G401.6 (cell line): ENCODE results near the gene SORBS1.

Source experiments
- FAIRE-seq: peaks from 2 replicates; lab custom pipeline; 2012; peaks lifted over from hg19 to GRCh38; lab: Jason Lieb, UNC

SORBS1 gene

DNA sequence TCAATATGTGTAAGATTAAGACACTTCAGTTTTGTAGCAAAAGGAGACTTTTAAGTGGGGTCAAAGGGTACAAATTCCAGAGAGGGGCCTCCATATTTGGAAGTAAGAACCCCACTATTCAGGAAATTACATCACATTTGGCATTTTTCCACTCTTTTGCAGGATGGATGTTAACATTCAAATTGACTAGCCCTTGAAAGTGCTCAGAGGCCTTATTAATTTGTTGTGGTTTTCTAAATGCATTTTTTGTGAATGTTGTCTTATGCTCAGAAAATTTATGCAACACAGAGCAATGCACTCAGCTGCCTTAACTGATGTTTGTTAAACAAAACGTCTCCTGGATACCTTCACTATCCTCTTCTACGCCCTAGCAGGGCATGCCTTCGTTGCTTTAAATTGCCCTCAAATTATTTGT is 219.4 kb downstream of the SORBS1 start:
- no peak for FAIRE-seq

DNA sequence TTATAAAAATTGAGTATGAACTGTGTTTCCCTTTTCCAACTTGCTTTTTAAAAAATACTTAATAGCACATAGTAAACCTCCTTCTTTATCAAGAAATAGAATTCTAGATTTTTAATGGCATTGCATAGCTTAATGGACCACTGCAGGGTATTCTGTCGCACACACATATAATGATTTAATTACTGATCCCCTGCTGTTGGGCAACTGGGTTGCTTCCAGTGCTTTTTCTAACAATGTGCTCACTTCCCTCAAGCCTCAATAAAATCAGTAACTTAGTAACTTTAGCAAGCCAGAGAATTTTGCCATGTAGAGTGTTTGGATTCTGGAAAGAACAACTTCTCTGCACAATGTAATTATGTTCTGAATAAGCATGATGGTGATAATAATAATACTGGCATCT is 221.3 kb downstream of the SORBS1 start:
- FAIRE-seq = no peak

DNA sequence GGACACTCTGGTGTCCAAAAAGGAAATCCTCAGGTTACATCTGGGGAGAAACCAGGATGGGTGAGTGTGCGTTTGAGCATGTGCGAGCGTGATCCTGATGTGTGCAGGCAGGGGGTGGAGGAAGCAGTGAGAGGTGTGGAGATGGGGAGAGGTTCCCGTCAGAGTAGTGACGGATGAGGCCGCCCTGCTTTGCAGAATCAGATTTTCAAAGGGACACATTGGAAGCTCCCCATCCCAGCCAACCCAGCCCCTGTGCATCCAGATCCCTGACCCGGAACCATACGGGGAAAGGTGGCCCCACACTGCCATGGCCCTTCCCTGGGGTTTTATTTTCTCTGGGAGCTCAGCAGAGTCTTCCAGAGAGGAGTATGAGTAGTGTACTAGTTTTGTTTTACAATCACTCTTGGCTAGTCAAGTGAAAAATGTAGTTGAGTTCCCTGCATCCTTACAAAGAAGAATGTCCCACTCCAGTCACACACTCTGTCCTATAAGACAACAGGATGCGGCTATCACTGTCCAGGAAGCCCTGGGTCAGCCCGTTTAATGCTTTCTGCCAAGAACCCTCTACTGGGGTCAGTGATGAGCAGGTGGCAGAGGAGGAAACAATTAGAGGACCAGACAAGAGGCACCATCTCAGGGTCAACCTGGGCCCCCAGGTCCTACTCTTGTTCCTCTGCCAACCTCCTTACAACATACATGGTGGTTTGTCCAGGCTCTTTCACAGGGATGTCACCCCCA is 223.6 kb downstream of the SORBS1 start:
- FAIRE-seq = no peak

DNA sequence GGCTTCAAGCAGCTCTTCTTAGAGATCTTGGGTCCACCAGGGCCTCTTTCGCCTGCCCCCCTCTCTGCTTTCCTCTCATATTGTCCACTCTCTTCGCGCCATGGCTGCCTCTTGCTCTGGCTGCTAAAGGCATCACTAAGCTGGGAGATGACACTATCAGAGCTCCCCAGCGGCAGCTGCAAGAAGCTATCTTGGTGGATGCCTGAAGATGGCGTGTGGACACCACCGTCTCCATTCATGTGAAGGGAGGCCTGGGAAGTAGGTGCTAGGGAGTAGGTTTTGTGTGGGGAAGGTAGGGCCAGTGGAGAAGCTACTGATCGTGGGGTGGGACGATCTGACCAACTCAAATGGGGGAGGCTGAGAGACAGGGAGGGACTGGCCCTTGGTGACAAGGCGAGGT is 224.5 kb downstream of the SORBS1 start:
- FAIRE-seq = no peak

DNA sequence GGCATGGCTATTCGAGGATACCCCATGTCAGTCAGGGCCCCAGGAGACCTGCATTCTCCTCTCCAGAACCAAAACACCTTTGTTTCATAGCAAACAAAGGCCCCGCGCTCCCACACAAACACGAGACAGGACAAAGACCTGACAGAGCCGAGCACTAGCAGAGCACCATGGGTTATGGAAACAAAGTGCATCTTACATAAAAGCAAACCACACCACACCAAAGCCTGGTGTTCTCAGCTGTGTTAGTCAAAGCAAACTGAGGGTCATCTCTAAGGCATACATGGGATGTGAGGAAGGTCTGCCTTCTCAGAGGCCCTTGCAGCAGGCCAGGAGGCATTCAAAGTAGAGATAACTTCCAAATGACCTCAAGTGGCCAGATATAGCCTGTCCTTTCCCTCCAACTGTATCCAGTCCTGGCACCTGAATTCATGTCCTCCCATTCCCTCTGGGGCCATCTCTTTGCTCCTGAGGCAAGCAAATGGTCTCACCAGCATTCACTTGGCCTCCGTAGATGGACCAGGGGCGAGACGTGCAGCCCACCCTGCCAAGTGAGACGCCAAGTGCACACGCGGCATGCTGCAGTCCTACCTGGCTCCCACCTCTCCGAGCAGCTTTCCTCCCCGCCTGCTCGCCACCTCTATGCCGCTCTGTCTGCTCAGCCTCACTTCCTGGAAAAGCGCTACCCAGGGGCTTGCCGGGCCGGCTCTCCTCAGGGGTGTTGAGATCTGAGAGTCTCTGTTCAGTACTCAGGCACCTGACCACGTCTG is 225.1 kb downstream of the SORBS1 start:
- no peak for FAIRE-seq

DNA sequence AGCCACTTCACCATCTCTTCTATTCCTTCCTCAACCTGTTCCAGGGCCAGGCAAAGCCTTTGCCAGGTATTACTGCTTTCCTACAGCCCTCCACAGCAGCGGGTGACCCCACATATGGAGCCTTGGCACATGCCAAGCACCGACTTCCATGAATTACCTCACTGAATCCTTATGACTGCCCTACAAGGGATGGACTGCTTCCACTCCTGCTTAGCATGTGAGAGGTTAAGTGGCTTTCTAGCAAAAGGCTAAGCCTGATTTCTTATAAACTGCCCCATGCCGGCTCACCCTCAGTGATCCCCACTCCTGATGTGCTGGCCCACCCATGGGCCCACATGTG is 226.4 kb downstream of the SORBS1 start:
- no peak for FAIRE-seq

DNA sequence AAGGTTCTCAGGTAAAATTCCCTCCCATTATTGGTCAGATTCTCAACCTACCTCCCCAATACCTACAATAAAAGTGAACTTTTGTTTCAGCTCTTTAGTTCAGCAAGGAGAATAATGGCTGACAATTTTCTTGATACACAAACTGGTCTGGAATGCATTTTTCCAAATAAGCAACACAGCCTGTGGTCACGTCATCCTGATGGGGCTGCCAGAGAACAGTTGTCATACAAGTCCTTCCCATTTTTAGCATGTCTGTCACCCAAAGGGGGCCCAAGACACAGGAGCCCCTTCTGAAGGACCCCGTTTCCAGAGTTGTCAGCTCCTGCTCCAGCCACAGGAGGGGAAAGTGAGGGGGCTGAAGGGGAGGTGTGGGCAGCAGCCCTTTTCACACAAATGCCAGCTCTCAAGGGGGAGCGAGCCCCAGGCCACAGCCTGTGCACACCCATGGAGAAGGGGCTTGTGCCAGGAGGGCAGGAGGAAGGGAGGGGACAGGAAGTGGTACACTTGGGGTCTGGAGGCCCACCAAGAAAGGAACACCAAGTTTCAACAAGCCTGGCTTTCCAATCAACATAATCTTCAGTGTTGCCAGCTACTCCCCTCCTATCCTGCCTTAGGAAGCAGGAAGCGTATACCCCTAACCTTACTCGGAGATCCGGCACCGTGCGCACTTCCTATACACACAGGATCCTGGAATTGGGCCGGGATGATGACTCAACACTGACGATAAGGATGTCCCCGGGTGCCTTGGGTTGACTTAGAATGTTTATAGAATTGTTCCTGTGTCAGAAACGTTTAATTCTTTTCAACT is 227.0 kb downstream of the SORBS1 start:
- FAIRE-seq = no peak

DNA sequence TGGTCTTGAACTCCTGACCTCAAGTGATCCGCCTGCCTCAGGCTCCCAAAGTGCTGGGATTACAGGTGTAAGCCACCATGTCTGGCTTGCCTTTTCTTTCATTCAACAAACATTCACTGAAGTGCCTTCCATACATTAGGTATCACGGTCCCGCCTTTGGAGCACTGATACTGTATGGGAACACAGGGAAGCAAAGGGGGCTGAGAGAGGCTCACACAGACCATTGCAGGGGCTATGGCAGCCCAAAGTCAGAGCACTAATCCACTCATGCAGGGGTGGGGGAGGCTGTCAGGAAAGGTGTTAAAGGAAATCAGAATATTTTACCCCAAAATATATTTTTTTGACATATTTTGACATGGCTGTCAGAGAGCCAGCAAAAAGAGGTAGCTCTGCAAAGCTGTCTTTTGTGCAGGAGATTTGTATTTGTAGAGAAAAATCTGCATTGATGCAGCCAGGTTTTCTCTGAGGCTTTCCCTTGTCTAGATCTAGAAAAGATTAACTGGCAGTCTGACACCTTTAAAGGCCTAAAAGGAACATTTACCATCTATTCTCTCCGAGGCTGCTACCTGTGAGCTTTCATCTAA is 228.4 kb downstream of the SORBS1 start:
- no peak for FAIRE-seq

DNA sequence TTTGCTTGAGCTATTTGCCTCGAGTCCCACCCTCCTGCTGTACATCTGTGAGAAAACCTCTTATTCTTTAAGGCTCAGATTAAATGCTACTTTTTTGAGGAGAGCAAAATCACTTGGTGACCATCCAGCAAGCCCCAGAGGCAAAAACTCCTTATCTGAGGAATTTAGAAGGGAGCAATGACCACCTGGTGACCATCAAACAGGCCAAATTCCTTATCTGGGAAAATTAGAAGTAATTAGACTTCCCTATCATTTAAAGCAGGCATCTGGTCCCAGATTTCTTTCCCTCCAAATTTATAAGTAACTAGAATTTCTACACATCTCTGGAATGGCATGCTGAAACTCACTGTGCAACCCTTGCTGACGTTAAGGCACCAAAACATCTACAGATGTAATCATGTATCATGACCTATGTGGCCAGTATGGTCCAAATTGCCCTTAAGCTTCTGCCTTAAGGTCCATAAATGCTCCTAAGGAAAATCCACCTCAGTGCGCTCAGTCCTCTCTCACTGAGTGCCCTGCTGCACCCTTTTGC is 229.5 kb downstream of the SORBS1 start:
- no peak for FAIRE-seq

DNA sequence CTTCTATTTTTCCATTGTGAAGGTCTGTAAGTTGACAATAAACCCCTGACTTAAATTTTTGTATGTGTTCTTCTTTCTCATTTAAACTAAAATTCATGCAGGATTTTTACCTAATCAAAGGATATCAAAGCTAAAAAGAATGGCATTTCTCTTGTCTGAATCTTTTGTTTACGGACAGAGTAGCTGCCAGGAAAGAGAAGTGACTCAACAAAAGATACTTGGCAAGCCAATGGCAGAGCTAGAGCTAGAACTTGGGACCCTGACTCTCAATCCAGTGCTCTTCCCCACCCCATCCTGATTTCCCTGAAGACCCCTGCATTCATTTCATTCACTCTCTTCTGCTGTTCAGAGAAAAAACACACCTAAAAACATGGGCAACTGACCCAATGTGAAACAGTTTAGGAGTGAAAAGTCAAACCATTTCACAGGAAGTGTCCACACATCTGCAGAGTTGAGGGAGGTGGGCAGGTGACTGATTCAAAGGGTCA is 230.2 kb downstream of the SORBS1 start:
- FAIRE-seq = no peak

DNA sequence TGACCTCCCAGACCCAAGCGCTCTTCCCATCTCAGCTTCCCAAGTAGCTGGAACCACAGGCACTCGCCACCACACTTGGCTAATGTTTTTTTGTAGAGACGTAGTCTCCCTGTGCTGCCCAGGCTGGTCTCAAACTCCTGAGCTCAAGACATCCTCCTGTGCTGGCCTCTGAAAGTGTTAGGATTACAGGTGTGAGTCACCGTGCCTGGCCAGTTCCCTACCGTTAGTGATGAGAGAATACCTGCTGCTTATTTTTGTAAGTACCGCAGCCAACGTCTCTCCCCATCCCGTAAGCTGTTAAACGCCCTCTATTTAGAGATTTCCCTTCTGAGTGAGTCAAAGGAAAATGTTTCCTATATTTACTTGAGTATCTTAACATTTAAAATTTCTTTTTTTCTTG is 231.9 kb downstream of the SORBS1 start:
- no peak for FAIRE-seq

DNA sequence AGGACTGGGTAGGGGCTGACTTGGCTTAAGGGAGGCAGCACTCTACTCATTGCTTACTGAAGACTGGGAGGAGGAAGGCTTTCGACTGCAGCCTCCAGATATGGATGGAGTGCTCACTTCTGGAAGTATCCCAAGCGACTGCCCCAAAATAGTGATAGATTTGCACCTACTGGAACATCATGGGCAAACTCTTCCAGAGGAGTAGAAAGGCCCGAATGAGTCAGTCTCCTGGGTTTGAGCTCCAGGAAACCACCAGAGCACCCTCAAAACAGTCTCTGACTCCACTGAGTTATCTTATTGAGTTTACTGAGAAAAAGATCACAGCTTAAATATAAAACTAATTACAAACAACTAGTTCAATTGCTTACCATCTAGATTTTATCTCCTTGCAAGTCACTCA is 233.2 kb downstream of the SORBS1 start:
- no peak for FAIRE-seq

DNA sequence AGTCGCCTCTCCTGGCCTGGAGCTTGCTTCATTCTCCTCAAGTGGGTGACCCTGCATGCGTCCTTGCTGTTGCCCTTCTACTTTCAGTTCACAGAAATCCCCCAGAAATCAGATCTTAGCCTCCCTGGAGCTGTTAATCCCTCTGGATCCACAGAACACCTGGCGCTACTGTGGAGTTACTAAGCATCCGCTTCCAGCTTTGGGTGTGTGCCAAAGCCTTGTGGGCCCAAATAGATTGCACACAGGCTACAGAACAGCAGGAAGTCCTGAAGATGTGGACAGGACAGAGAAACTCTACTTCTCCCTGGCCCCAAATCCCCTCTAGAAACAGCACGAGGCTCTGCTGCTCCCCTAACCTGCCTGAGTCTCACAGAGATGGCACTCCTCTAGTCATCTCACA is 233.8 kb downstream of the SORBS1 start:
- FAIRE-seq = no peak

DNA sequence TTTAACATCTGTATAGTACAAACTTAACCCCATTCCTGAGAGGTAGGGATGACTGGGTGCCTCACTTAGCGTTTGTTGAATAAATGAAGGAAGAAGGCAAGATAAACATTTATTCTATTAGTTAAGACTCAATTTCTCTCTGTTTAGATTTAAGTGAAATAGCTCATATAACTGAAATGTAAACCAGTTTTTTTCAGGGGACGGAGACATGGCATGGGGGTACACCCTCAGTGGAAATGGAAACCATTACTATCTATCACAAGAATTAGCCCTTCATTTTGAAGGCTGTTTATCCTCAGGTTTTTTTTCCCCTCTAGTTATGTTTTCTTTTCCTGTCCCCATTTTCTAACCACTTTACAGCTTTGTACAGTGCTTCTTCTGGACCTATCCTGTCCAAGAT is 234.8 kb downstream of the SORBS1 start:
- FAIRE-seq = no peak

DNA sequence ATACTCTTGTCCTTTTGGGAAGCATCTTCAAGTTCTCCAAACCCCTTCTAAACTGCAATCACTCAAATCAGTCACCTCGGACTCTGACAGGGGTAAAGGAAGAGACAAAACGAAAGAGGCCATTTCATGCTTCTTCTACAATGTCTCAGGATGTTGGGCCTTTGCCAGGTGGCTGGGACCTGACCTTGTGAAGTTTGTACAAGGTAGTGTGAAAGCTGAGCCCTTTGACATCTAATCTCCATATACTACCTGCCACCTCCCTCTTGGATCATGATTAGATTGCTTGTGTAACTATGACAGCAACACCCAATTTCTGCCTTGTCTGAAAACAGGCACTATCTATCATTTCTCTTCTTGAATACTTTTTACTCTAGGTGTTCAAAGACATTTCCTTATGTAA is 235.3 kb downstream of the SORBS1 start:
- no peak for FAIRE-seq

DNA sequence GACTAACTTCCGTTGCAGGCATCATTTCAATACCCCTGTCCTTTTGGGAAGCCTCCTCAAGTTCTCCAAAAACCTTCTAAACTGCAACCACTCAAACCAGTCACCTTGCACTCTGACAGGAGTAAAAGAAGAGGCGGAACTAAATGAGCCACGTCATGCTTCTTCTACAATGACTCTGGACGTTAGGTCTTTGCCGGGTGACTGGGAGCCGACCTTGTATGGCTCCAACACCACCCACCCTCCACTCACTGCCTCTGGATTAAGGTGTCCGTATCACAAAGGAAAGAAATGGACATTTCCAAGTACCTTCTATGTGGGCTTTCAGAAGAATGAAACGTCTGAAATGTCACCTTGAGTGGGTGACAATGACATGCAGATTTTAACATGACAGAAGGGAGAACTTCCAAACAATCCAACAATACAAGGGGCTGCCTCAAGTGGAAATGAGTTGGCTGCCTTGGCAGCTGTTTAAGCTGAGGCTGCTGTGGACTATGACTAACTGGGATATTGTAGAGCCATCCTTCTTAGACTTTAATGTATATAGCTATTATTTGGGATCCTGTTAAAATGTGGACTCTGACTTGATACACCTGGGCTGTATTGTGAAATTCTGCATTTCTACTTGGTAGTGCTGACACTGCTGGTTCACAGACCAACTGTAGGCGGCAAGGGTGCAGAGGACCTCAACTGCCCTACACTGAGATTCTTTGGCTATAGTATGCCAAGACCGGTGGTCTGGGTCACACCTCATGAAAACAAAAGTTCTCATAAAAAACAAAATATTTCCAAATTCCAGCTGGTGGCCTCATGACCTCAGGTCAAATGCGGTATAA is 236.5 kb downstream of the SORBS1 start:
- FAIRE-seq = no peak

DNA sequence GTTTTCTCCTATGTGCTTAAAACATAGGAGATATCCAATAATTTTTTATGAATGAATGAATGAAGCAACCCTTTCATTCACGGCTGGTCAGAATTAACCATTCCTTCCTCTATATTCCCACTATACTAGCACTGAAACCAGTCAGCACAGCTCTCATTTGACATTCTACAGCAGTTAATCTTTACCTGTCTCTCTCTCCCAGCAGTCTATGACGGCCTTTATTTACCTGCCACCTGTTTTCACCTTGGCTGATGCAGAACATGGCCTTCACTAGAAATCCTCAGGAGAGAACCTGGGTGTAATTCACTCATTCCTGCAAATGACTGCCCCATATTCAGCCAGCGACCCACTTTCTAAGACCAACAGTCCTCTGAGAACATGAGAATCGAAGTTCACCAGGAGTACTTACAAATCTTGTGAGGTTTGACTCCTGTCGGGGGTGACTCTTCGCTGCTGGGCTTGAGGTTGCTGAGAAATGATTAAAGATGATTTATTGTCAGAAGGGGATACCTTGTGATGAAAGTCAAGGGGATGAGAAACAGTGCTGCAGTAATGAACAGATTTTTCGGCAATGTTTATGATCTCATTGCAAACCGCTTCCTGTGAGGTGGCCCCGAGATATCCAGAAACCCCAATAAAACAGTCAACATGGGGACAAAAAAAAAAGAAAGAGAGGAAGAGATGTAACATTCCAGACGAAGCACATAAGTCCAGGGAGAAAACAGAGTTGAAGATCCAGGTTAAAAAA is 239.4 kb downstream of the SORBS1 start:
- no peak for FAIRE-seq

DNA sequence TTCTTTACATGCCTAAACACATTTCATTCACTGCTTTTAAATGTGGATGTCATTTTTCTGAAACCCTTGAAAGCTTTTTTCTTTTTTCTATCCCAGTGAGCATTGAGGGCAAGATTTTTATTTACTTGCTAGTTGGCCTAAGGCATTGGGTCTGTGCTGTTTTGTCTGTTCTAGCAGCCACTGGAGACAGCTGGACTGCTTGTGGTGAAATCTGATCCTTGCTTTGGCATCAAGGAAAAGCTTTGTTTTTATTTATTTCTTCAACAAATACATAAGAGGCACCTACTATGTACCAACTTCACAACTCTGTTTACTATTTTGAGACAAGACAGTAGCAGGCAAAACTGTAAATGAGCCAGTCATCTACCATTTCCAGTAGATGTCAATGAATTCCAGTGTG is 241.9 kb downstream of the SORBS1 start:
- no peak for FAIRE-seq

DNA sequence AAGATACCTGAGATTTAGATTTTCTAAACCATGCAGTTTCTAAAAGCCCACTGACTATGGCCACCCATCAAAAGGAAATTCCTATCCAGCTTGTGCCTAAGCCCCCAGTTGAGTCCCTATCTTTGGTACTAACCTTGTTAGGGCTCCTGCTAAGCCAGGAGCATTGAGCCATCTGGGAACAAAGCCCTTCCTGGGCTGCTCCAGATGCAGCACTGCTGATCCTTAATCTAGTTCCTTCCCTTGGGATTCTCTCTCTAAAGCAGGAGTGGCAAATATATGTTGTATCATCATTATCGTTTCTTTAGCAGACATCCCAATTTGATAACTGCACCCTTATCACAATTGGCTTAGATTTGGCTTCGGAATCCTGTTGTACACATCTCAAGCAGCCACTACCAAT is 245.7 kb downstream of the SORBS1 start:
- FAIRE-seq = no peak

DNA sequence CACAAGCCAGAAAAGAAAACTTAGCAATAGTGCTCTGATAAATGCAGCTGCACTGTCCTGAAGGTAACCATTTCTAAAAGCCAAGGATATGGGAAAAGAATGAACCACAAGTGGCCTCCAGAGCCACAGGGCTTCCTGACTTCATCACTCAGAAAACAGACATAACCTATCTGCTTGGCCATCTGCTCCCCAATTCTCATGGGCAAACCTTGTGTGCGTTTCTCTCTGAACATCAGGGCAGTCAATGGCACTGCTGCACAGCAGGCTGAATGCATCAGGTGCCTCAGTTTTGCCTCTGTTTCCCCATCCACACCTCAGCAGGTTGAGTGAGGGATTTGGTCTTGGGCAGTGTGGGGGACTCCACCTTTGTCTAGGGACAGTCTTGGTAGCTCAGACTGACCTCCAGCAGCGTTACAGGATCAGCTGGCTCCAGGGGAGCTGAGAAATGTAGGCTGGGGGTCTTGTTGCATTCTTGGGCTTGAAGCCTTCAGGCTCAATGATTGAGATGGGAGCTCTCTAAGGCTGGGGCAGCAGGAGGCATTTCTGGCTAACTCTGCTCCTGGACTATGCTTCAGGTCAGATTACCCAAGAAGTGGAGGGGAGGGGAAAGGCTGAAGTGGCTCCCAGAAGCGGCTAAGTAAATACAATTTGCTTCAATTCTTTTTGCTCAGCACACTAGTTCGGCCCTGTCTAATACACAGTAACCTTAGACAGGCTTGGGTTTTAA is 246.8 kb downstream of the SORBS1 start:
- no peak for FAIRE-seq
